Sigmoid colon (tissue), 7 donors: Measurements from ENCODE around the gene CFD. TPM values are rescaled to one million over a fixed set of nuclear protein-coding genes. Genes with fewer than 3 reads are reported as not detected.

Experiments
- DNase-seq: peaks from one replicate; pipeline ENCODE4 v3.0.0-alpha.2; 2019
- H3K27ac ChIP-seq, 4 donors: fragments of 200-600 bp; sonication (generic); one replicate each; pipeline ENCODE4 v1.5.1; 2016 to 2019; ENCODE audit warnings: mild to moderate bottlenecking in 1 of 4
- H3K27me3 ChIP-seq, 3 donors: fragments of 200-600 bp; sonication (generic); one replicate each; pipeline ENCODE4 v1.5.1; 2019; ENCODE audit warnings: mild to moderate bottlenecking in 1 of 3
- H3K36me3 ChIP-seq, 4 donors: fragments of 200-600 bp; sonication (generic); one replicate each; pipeline ENCODE4 v1.5.1; 2016 to 2019
- H3K4me1 ChIP-seq, 4 donors: fragments of 200-600 bp; sonication (generic); one replicate each; pipeline ENCODE4 v1.5.1; 2017 to 2019
- H3K4me3 ChIP-seq, 4 donors: fragments of 200-600 bp; sonication (generic); one replicate each; pipeline ENCODE4 v1.5.1; 2017 to 2019; ENCODE audit warnings: mild to moderate bottlenecking in 2 of 4, moderate library complexity in 1 of 4
- H3K9me3 ChIP-seq, 4 donors: fragments of 200-600 bp in 3 of 4; sonication (generic) in 3 of 4; one replicate each; pipeline versions ENCODE4 v1.5.1 to v1.6.1; 2013 to 2019
- EP300 ChIP-seq, 4 donors: sonication (generic); formaldehyde crosslinking; IDR thresholded peaks; one replicate each; pipeline ENCODE4 v1.6.1; 2017; ENCODE audit warnings: antibody characterized with exemption in 4 of 4
- POLR2A ChIP-seq, 2 donors: fragments of 450-650 bp; IDR thresholded peaks; one replicate each; pipeline ENCODE4 v1.6.1; 2016; ENCODE audit warnings: antibody characterized with exemption in 2 of 2, mild to moderate bottlenecking in 2 of 2, moderate library complexity in 2 of 2
- POLR2AphosphoS5 ChIP-seq, 4 donors: sonication (generic); formaldehyde crosslinking; IDR thresholded peaks; one replicate each; pipeline ENCODE4 v1.6.1; 2017; ENCODE audit warnings: antibody characterized with exemption in 4 of 4
- WGBS, 2 donors: extraction: QIAGEN DNeasy Blood & Tissue Kit; methylation state at CpG; one replicate each; pipeline ENCODE4 v1.1.7; 2013; 5-methylcytosine and 5-hydroxymethylcytosine counted together
- intact Hi-C: fragments of 100-400 bp; cut with DNase I; formaldehyde crosslinking; loops from one replicate; pipeline ENCODE4 v1.15.1; 2023
- polyA plus RNA-seq, 3 donors: library from polyadenylated mRNA; stranded (reverse); fragments of 200-250 nt; gene quantifications; one replicate each; pipeline ENCODE4 v1.2.3, GENCODE V29; 2013
- total RNA-seq, 4 donors: library from RNA; depleted of rRNA; stranded (reverse); fragments of >200 nt; gene quantifications; one replicate each; pipeline ENCODE4 v1.1.0, GENCODE V29; 2016
- TF ChIP-seq, protein P1 (sequence below), 4 experiments: fragments of 450-650 bp in 3 of 4; fragments of 200-600 bp in 1 of 4; IDR thresholded peaks; one replicate each; pipeline ENCODE4 v1.5.1; 2016 to 2019; ENCODE audit warnings: antibody characterized with exemption in 4 of 4, mild to moderate bottlenecking in 3 of 4, moderate library complexity in 2 of 4
- donor health status: healthy with polysubstance abuse.
- donor health status: Bipolar disorder and iron deficiency.
- donor health status: healthy.

The CFD gene
- total RNA-seq (100 to 1,000 TPM; 131 to 830 (median 457) TPM), polyA plus RNA-seq (100 to 1,000 TPM in 2 of 3 donors, 10 to 100 TPM in 1; 29.1 to 329 (median 101) TPM)

- Histone ChIP-seq H3K27ac (peak within 1 kb of the TSS; percentile 54 to 78 (median 60)), H3K9me3 (no peaks in the 10 kb centered on the region), H3K4me3 (peak within 1 kb of the TSS; percentile 16 to 45 (median 34)), H3K36me3 (no peaks in the 10 kb centered on the region), H3K27me3 (peaks cover 23 to 76% (median 44%) of the 10 kb centered on the region in 3 donors), H3K4me1 (peaks cover 0 to 41% (median 29%) of the 10 kb centered on the region in 4 donors)
- intact Hi-C loops, result loop anchor here (2.0 to 5.0 kb wide), 2 partner anchors 87 to 124 kb away; no protein-coding TSS in a partner anchor
- TF ChIP-seq POLR2AphosphoS5 (IDR thresholded peaks at IDR 0.05) (peak; percentile 52 to 84 (median 74)), POLR2A (IDR thresholded peaks at IDR 0.05) (peak in 1 of 2 donors; percentile 46)
- TF ChIP-seq, protein P1, sequence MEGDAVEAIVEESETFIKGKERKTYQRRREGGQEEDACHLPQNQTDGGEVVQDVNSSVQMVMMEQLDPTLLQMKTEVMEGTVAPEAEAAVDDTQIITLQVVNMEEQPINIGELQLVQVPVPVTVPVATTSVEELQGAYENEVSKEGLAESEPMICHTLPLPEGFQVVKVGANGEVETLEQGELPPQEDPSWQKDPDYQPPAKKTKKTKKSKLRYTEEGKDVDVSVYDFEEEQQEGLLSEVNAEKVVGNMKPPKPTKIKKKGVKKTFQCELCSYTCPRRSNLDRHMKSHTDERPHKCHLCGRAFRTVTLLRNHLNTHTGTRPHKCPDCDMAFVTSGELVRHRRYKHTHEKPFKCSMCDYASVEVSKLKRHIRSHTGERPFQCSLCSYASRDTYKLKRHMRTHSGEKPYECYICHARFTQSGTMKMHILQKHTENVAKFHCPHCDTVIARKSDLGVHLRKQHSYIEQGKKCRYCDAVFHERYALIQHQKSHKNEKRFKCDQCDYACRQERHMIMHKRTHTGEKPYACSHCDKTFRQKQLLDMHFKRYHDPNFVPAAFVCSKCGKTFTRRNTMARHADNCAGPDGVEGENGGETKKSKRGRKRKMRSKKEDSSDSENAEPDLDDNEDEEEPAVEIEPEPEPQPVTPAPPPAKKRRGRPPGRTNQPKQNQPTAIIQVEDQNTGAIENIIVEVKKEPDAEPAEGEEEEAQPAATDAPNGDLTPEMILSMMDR (IDR thresholded peaks at IDR 0.05), result no peak
- DNase-seq, result peak; percentile 89
- WGBS, 2 donors, result 7 to 20% methylated on average over 24 of the region's 24 CpGs
These were observed at the start of gene CFD for GRCh38 chr19:858868-859843. TSS of gene CFD (plus strand) at chr19:859664. CDS start at chr19:859690, 26 bp downstream.

DNA sequence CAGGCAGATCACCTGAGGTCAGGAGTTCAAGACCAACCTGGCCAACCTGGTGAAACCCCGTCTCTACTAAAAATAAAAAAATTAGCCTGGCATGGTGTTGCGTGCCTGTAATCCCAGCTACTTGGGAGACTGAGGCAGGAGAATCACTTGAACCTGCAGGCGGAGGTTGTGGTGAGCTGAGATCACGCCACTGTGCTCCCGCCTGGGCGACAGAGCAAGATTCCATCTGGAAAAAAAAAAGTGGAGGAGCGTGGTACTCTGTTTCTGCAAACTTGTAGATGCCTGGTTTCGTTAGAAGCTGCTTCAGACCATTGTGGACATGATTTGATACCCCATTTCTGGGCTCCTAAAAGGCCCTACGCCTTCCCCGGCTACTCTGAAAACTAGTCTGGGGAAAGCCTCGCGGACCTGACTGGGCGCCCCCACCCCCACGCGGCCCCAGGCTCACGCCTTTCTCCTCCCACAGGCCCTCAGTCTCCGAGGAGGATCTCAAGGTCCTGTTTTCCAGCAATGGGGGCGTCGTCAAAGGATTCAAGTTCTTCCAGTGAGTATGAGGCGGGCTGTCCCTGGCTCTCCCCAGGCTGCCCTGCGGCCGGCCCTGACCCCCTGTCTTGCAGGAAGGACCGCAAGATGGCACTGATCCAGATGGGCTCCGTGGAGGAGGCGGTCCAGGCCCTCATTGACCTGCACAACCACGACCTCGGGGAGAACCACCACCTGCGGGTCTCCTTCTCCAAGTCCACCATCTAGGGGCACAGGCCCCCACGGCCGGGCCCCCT, 49.2 kb upstream of the CFD start:
- no peak for DNase-seq
- Histone ChIP-seq H3K9me3 (no peaks in the 10 kb centered on the region), H3K27me3 (no peaks in the 10 kb centered on the region), H3K4me1 (no peaks in the 10 kb centered on the region), H3K4me3 (no peak overlapping the region), H3K36me3 (peaks cover 56 to 79% (median 72%) of the 10 kb centered on the region in 4 donors), H3K27ac (no peak overlapping the region)
- TF ChIP-seq EP300 (IDR thresholded peaks at IDR 0.05) (no peak), POLR2A (IDR thresholded peaks at IDR 0.05) (no peak), POLR2AphosphoS5 (IDR thresholded peaks at IDR 0.05) (no peak)
- 85 to 89% methylated on average over 30 of the region's 30 CpGs for WGBS, 2 donors
- intact Hi-C loops, result no loop called here

GRCh38 chr19:810883-811489, 48.5 kb upstream of the CFD start:
- 85 to 89% methylated on average over 25 of the region's 25 CpGs for WGBS, 2 donors
- Histone ChIP-seq H3K4me3 (no peak overlapping the region), H3K4me1 (no peaks in the 10 kb centered on the region), H3K9me3 (no peaks in the 10 kb centered on the region), H3K27me3 (no peaks in the 10 kb centered on the region), H3K36me3 (peaks cover 48 to 72% (median 65%) of the 10 kb centered on the region in 4 donors), H3K27ac (no peak overlapping the region)
- intact Hi-C loops, result no loop called here
- TF ChIP-seq, protein P1 (IDR thresholded peaks at IDR 0.05), result no peak
- TF ChIP-seq EP300 (IDR thresholded peaks at IDR 0.05) (no peak), POLR2AphosphoS5 (IDR thresholded peaks at IDR 0.05) (no peak), POLR2A (IDR thresholded peaks at IDR 0.05) (no peak)
- DNase-seq, result no peak

DNA sequence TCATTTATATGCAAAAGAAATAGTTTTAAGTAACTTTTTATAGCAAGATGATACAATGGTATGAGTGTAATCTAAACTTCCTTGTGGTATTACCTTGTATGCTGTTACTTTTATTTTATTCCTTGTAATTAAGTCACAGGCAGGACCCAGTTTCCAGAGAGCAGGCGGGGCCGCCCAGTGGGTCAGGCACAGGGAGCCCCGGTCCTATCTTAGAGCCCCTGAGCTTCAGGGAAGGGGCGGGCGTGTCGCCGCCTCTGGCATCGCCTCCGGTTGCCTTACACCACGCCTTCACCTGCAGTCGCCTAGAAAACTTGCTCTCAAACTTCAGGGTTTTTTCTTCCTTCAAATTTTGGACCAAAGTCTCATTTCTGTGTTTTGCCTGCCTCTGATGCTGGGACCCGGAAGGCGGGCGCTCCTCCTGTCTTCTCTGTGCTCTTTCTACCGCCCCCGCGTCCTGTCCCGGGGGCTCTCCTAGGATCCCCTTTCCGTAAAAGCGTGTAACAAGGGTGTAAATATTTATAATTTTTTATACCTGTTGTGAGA, 47.9 kb upstream of the CFD start:
- TF ChIP-seq POLR2A (IDR thresholded peaks at IDR 0.05), result no peak
- no peak for TF ChIP-seq POLR2AphosphoS5 (IDR thresholded peaks at IDR 0.05)
- no peak for TF ChIP-seq EP300 (IDR thresholded peaks at IDR 0.05)
- TF ChIP-seq, protein P1 (IDR thresholded peaks at IDR 0.05), result no peak
- WGBS, 2 donors, result 82 to 90% methylated on average over 20 of the region's 20 CpGs
- Histone ChIP-seq H3K4me3 (no peak overlapping the region), H3K4me1 (no peaks in the 10 kb centered on the region), H3K27me3 (no peaks in the 10 kb centered on the region), H3K9me3 (no peaks in the 10 kb centered on the region), H3K36me3 (peaks cover 45 to 66% (median 59%) of the 10 kb centered on the region in 4 donors), H3K27ac (no peak overlapping the region)
- intact Hi-C loops, result no loop called here
- no peak for DNase-seq
